Stimulated activated CD4-positive, alpha-beta T cell treated with anti-CD3 and anti-CD28 coated beads, Interleukin-4, amount 100 ng/mL, for 24 hours (primary cell): ENCODE results near the gene SCAF4.

ENCODE experiments used
- DNase-seq: peaks from one replicate; pipeline ENCODE4 v3.0.0-alpha.2; 2020

The SCAF4 gene

GRCh38 chr21:31629972-31630711, 101.8 kb downstream of the SCAF4 start:
- DNase-seq: no peak

GRCh38 chr21:31624961-31625491, 106.9 kb downstream of the SCAF4 start:
- no peak for DNase-seq

- DNase-seq: no peak
These were observed 107.7 kb downstream of the SCAF4 start for GRCh38 chr21:31624181-31624580.

GRCh38 chr21:31623664-31624063, 108.3 kb downstream of the SCAF4 start:
- DNase-seq: no peak

- no peak for DNase-seq
These were observed 109.5 kb downstream of the SCAF4 start for GRCh38 chr21:31622397-31622796.
